GM19438 (cell line): Measurements from ENCODE around the gene MPRIP.
A peak's percentile ranks its signal among the peaks of the same experiment; 100 is the strongest.

Source experiments
- ATAC-seq: cut with Tn5 transposase; IDR thresholded peaks from one replicate; pipeline ENCODE4 v1.9.1; 2021; ENCODE audit warnings: low read depth; ENCODE audit not compliant: unreplicated experiment

Gene MPRIP

DNA sequence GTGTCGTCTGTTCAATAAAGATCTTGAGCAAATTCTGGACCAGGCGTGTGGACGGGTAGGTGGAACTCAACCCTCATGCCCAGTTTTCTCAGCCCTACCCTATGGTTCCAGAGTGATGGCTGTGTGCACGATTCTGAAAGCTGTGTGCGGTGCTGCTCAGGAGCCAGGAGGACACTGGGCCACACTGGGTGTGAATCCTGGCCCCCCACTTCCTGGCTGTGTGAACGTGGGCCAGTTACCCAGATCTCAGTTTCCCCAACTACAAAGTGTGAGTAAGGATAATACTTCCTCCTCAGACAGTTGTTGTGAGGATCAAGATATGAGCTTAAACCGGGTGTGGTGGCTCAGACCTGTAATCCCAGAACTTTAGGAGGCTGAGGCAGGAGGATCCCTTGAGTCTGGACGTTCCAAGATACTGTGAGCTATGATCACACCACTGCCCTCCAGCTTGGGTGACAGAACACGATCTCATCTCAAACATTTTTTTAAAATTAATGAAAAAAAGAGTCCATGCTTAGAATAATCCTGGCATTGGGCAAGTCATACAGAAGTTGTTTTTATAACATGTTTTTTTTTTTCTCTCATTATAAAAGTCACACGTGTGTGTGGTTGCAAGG lies 14.7 kb upstream of the MPRIP start:
- ATAC-seq, result no peak

DNA sequence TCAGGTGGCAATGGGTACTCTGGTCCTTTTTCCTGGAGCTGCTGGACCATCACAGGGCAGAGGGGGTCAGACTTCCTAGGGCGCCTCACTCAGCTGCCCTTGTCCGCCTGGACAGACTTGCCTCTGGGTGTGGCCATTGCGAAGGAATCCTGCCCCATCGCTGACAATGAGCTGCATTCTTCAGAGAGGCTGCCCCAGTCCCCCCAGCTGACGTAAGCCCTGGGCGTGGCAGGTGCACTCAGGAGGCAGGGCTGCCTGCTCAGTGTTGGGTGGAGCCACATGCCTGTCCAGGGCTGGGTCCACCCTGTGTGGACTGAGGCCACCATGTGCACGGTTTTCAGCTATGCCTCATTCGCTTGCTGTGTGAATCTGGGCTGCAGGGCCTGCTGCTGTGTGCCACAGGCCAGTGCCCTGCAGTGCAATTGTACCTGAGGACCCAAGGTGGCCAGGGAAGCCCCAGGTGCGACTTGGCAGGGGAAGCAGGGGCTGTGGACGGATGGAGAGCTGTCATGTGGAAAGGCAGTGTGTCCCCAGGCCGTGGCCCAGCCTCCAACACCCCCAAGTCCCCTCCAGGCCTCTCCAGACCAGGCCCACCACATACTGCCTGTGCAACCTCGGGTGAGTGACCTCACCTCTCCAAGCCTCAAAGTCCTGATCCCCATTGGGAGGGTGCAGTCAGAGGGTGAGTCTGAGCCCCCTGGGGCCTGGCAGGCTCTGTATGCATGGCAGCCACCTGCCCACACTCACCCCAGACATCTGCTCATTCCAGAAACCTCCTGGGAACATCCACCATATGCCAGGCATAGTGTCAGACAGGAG lies 14.0 kb upstream of the MPRIP start:
- ATAC-seq, result no peak

DNA sequence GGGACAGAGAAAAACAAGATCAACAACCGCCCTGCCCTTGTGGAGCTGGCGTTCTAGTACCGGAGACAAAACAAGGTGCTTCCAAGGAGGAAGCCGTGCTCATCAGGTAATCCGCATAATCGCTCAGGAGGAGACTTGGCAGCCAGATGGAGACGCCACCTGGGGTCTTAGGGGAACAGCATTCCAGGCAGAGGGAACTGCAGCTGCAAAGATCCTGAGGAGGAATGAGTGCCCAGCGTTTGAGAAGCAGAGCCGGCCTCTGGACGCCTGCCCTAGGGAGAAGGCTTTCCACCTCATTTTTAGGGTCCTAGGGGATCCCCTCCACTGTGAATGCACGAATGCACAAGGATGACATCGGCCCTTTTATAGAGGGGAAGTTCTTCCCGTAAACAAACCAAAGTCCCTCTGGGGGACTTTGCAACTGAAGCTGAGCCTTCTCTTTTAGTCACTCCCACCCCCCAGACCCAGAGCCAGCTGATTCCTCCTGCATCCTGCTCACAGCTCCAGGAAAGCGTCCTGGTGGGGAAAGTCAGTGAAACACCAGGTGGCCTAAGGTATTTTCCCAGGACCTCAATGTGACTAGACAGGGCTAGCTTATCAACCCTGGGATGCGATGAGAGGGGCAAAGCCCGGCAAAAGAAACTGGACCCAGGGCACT lies 13.2 kb upstream of the MPRIP start:
- no peak for ATAC-seq

DNA sequence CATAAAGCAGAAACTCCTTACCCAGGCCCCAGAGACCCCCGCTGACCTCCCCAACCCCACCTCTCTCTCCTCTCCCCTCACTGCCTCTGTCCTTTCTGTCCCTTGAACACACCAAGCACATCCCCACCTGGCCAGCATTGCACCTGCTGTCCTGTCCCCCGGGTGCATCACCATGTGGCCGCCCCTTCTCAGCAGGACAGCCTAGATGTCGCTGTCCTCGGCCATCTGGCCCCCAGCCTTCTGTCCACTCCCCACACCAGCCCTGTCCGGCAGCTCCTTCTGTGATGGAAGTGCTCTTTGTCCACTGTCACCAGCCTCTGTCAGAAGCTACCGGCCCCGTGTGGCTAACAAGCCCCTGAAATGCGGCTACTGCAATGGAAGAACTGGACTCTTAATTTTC lies 12.3 kb upstream of the MPRIP start:
- ATAC-seq, result no peak

DNA sequence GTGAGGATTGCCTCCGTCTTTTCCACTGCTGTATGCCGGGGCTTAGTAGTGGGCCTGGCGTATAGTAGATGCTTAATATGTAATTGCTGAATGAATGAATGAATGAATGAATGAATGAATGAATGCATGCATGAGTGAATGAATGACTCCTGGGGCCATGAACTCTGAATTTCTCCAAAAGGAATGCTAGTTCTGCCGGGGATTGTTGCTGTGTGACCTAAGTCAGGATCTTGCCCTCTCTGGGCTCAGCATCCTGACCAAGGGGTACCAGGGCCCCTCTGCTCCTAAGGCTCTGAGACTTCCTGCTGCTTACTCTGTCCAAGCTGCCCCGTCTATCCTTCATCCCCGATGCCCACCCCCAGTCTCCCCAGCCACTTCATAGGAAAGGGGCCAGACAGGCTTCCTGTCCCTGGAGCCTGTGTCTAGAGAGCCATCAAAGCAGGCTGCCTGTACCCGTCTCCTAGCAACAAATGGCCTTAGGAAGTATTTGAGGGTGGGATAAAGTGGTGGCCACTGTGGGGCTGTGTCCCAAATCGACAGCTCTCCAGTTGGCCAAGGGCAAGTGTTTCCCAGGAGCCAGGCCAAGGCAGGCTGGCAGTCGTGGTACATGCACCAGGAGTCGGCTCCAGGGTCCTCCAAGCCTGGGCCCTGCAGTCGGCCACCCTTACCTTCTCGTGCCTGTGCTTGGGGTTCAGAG lies 11.6 kb upstream of the MPRIP start:
- ATAC-seq, result no peak

DNA sequence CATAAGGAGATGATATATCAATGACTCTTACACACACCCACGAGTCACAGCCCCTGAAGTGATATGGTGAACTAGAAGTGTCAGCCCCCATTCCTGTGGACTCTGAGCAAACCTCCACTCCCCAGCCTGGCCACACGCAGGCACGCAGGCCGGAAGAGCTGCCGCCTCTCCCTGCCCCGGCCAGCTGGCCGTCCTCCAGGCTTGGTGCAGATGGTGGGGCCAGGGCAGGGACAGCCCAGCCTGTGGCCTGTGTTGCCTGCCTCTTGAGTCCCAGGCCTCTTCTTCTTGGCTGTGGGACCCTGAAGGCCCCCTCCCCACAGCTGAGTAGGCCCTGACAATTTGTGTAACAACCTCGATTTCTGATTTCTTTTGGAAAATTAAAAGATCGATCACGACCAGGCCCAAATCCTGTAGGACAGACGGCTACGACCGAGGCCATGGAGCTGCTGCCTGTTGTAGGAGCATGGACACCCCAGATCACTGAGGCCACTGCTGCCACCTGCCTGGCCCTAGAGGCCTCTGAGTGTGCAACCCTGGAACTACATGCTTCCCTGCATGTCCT lies 10.0 kb upstream of the MPRIP start:
- ATAC-seq, result no peak

DNA sequence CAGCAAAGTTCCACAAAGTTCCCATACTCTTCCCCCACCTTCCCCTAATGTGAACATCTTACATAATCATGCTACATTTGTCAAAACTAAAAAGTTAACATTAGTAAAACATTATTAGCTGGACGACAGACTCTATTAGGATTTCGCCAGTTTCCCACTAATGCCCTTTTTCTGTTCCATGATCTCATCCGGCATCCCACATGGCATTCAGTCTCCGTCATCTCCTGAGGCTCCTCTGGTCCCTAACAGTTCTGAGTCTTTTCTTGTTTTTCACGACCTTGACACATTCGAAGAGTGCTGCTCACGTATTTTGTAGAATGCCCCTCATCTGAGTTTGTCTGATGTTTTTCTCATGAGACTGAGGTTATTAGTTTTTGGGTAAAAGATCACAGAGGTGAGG lies 8.8 kb upstream of the MPRIP start:
- ATAC-seq, result no peak

DNA sequence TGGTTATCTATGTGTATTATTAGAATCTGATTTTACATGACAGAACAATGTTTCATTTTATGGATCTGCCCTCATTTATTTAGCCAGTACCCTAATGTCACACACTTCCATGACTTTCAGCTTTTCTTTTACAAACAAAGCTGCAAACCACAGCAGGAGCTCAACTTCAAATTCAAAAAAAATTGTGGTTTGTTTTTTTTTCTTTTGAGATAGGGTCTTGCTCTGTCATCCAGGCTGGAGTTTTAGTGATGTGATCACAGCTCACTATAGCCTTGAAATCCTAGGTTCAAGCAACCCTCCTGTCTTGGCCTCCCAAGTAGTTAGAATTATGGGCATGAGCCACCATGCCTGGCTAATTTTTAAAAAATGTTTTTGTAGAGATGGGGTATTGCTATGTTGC lies 8.2 kb upstream of the MPRIP start:
- no peak for ATAC-seq

DNA sequence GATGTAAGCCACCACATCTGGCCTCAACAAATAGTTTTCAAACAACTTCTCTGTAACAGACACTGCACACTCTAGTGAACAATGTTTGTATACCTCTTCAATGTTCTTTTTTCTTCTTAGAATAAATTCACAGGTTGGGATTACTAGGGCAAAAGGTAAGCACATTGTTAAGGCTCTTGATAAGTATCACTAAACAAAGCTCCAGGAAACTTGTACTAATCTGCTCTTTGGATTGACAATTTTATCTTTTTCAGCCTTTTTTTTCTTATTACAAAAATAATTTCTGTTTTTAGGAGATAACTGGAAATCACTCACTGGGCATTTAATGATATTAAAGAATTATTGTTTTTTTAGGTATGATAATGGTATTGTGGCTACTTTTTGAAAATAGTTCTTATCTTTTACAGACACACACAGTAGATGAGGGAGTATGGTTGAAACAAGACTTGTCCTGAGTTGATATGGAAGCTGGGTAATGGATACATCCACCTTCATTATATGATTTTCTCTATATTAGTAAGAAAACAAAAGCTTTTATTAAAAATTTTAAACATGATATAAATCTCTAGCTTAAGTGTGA lies 7.7 kb upstream of the MPRIP start:
- ATAC-seq, result no peak

DNA sequence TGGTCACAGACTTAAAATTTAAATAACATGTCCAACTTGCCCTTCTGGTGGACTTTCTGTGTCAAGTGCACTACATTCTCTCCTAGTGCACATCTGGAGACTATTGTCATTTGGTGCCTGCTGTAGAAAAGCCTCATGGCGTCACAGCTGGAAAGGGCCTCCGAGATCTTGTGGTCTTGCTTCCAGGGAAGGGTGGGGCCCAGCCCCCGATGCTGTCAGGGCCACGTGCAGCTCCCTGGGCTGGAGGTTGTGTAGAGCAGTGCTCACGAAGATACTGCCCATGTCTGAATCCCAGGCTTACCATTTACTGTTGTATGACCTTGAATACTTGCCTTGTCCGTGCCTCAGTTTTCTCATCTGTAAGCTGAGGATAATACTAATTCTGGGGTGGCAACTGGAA lies 6.8 kb upstream of the MPRIP start:
- no peak for ATAC-seq

DNA sequence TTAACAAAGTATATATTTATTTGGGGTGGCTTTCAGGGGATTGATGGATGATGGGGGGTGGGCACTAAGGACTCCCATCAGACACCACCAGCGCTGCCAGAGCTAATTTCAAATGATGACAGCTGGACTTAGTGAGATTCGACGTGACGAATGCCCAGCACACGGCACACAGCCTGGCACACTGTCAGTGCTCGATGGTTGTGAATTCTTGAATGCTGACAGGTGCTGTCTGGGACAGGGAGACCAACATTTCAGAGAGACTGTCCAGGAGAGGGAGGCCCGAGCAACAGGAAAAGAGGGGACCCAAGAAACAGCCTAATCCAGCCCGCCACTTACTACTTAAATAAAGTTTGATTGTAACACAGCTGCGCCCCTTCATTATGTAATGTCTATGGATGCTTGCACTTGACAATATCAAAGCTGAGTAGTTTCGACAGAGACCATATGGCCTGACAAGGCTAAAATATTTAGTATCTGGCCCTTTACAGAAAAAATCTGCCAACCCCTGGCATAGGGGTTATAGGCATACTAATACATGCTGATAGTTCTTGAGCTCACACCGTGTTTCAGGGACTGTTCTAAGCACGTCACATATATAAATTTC lies 6.2 kb upstream of the MPRIP start:
- no peak for ATAC-seq

DNA sequence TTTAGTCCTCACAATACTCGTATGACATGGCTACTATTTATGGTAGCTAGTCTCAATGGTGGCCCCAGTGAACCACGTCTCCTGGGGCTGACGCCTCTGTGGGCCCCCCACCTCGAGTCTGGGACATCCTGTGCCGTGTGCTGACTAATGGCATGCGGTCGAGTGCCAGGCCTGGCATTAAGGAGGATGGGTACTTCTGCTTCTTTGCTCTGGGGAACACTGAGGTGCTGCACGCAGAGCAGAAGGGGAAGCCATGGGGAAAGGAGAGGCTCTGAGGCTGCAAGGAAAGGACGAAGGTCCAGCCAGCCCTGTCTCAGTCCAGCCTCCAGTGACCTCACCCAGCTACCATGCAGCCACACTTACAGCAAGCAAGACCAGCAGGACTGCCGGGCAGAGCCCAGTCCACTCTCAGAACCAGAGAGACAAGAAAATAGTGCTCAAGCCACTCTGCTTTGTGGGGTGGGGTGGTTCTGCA lies 5.7 kb upstream of the MPRIP start:
- no peak for ATAC-seq

DNA sequence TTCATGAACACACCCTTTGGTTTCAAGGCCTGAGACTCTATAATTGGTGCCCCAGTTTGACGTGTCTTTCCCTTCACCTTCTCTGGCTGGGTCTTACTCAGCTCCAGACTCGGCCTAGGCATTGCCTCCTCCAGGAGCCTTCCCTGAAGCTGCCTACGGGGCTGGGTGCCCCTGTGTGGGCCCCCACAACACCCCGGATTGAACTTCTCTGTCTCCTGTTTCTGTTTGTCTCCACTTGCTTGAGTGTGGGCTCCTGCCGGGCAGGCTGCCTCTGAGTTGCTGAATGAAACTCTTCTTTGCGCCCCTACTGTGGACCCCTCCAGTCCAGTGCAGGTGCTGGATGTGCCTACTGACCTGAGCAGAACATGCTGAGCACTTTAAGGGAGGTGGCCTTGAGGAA lies 2.3 kb upstream of the MPRIP start:
- no peak for ATAC-seq

DNA sequence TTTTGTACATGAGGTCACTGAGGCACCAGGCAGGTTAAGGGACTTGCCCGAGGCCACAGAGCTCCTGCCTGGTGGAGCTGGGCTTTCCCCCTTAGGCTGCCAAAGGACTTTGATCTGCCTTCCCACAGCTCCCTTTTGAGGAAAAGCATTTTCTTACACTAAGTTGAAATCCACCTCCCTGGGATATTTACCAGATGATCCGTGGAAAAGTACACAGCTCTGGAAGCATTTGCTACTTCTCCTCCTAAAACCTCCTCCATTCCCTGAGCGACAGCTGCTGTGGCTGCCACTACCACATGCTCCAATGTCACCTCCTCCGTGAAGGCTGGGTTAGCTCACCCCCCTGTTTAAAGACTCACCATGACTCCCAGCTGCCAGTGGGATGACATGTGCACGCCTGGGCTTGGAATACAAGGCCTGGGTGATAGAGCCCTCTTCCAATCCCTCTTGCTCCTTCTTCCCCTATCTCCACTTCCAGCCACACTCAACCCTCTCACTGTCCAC lies 1.2 kb upstream of the MPRIP start:
- ATAC-seq, result no peak

DNA sequence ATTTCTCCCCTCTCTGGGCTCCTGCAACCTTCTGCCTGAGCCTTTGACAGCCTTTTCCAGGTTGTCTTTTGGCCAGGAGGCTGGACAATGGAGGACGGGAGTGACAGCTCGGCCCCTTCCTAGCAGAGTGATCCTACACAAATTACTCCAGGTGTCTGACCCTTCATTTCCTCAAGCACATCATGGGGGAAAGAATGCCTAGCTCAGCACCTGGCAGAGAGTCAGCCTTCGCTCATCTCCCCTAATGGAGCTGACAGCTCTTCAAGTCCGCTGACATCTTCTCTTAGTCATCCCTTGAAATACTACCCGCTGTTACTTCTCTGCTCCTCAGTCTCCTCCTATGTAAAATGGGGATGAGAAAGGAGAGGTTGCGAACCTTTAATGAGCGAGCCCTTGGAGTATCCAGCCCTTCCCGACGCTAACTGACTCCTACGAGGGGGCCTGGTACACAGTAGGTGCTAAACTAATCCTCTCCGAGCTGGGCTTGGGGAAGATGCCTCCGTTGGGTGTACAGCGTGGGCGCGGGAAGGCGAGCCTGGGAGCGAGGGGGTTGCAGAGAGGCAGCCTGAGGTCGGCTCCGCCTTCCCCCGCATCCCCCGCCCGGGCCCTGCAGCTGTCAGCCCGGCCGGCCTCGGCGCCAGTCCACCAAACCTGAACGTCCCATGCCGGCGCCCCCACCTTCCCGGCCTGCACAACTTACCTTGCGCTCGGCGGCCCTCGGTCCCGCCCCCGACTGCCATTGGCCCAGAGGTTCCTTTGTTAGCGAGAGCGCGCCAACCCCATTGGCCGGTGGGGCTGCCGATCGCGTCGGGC lies 480 bp upstream of the MPRIP start:
- peak; percentile 80 for ATAC-seq

DNA sequence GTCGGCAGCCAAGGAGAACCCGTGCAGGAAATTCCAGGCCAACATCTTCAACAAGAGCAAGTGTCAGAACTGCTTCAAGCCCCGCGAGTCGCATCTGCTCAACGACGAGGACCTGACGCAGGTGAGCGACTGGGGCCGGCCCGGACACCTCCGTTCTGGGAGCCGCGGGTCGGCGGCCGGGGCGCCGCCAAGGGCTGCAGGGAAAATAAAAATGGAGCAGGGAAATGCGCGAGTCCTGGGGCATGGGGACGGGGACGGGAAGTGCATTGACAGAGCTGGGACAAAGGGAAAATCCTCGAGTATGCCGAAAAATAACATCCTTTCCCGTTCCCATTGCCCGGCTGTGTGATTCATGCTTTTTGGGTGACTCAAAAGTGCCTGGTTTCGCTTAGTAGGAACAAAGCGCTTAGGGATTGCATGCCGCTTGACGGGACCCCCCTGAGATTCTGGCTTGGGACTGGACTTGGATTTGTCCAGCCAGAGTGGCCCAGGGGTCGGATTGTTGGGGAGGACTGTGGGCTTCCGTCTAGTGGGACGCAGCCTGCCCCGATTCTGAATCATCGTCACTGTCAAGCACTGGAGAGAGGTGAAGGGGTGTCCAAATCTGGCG lies 699 bp downstream of the MPRIP start:
- ATAC-seq, result no peak

DNA sequence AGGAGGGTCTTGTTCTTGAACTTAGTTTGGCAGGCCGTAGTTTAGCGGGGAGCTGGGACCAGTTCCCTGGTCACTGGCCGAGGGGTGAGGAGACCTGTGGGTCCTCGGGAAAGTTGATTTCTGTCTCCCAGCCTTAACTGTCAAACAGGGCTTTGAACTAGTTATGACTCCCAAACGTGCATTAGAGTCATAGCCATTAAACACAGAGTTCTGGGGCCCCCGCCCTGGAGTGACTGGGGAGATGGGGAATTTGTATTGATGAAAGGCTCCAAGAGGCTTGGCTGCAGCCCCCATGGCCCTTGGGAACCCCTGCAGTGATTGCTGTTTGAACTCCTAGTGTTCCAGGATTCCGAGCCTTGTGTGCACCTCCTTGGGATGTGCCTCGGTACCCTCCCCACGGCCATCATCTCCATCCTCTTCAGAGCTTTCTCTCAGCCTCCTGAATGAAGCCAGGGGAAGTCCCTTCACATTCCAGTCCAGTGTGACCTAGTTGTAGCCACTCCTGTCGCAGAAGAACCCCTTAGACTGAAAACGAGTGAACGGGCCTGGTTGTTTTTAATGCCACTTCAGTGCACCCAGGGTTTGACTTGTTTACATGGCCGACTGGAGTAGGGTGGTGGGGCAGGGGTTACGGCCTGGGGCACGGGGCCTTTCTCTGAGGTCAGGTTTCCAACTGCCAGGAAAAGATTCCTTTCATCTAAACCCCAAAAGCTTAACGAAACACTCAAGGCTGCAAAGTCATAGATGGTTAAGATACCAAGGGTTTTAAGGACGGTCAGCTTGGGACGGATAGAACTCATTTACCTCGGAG lies 1.4 kb downstream of the MPRIP start:
- ATAC-seq, result no peak
